Islet of Langerhans (tissue), 1 donor: ENCODE results near the gene OR4X1.
"Not testable (repeated sequence)": the region's sequence is repeated elsewhere in the genome, so short reads cannot be mapped to it uniquely, and the experiment has no call there.

Experiments used
- FAIRE-seq: peaks from one replicate; lab custom pipeline; 2011; peaks lifted over from hg19 to GRCh38; lab: Jason Lieb, UNC

OR4X1 gene

GRCh38 chr11:48263423-48263911 is at the start of gene OR4X1:
TSS of gene OR4X1 (plus strand) at chr11:48263861. CDS start at chr11:48263861, 0 bp downstream.
- no peak for FAIRE-seq

GRCh38 chr11:48216510-48216909 is 47.2 kb upstream of the OR4X1 start, which contains the start of gene OR4B1:
TSS of gene OR4B1 (plus strand) at chr11:48216810. CDS start at chr11:48216810, 0 bp downstream.
- no peak for FAIRE-seq

- no peak for FAIRE-seq
These were observed 34.9 kb upstream of the OR4X1 start for GRCh38 chr11:48228761-48229160.

GRCh38 chr11:48230057-48230456 is 33.6 kb upstream of the OR4X1 start:
- FAIRE-seq = not testable (repeated sequence)

GRCh38 chr11:48237727-48238126 is 25.9 kb upstream of the OR4X1 start:
- no peak for FAIRE-seq

- no peak for FAIRE-seq
These were observed 21.2 kb upstream of the OR4X1 start for GRCh38 chr11:48242501-48242900.

GRCh38 chr11:48244804-48245203 is 18.9 kb upstream of the OR4X1 start, which contains the start of gene OR4X2:
TSS of gene OR4X2 (plus strand) at chr11:48245104. CDS start at chr11:48245104, 0 bp downstream.
- FAIRE-seq = no peak

- no peak for FAIRE-seq
These were observed 14.8 kb upstream of the OR4X1 start for GRCh38 chr11:48248902-48249301.

GRCh38 chr11:48261600-48261999 is 2.1 kb upstream of the OR4X1 start:
- FAIRE-seq = no peak

- FAIRE-seq = no peak
These were observed 7.0 kb downstream of the OR4X1 start for GRCh38 chr11:48270621-48271020.

GRCh38 chr11:48272606-48273005 is 8.9 kb downstream of the OR4X1 start:
- no peak for FAIRE-seq

- FAIRE-seq = no peak
These were observed 42.3 kb downstream of the OR4X1 start, which contains the start of gene OR4S1 for GRCh38 chr11:48305923-48306322. TSS of gene OR4S1 (plus strand) at chr11:48306223. CDS start at chr11:48306223, 0 bp downstream.

GRCh38 chr11:48307760-48308386 is 44.2 kb downstream of the OR4X1 start:
- FAIRE-seq = peak; percentile 86

- FAIRE-seq = not testable (repeated sequence)
These were observed 49.9 kb downstream of the OR4X1 start for GRCh38 chr11:48313590-48313989.
